ENCODE data around the gene TNC.

Gene TNC

GRCh38 chr9:115079156-115079555 lies 38.8 kb downstream of the TNC start:
- ATAC-seq (ENCODE audit: low read depth) (no peak), DNase-seq (ENCODE audit: low spot score) (no peak)
- Histone ChIP-seq H3K4me3 (ENCODE audit: severe bottlenecking) (no peak overlapping the region), H3K36me3 (ENCODE audit: low read depth) (peaks cover 67% of the 10 kb centered on the region), H3K9me3 (ENCODE audit: severe bottlenecking) (no peaks in the 10 kb centered on the region), H3K27me3 (ENCODE audit: insufficient read depth, poor library complexity, severe bottlenecking) (no peaks in the 10 kb centered on the region), H3K4me1 (ENCODE audit: insufficient read depth, poor library complexity, severe bottlenecking) (no peaks in the 10 kb centered on the region), H3K27ac (ENCODE audit: poor library complexity, severe bottlenecking) (no peak overlapping the region)
- TF ChIP-seq CTCF (IDR thresholded peaks at IDR 0.05; ENCODE audit: poor library complexity, severe bottlenecking) = no peak

- Histone ChIP-seq H3K4me1 (ENCODE audit: insufficient read depth, poor library complexity, severe bottlenecking) (no peaks in the 10 kb centered on the region), H3K27ac (ENCODE audit: poor library complexity, severe bottlenecking) (no peak overlapping the region), H3K4me3 (ENCODE audit: severe bottlenecking) (no peak overlapping the region), H3K9me3 (ENCODE audit: severe bottlenecking) (no peaks in the 10 kb centered on the region), H3K27me3 (ENCODE audit: insufficient read depth, poor library complexity, severe bottlenecking) (no peaks in the 10 kb centered on the region), H3K36me3 (ENCODE audit: low read depth) (peaks cover 76% of the 10 kb centered on the region)
- DNase-seq (ENCODE audit: low spot score) = no peak
- no peak for ATAC-seq (ENCODE audit: low read depth)
- TF ChIP-seq CTCF (IDR thresholded peaks at IDR 0.05; ENCODE audit: poor library complexity, severe bottlenecking) = no peak
Observed at GRCh38 chr9:115073456-115073855, 44.5 kb downstream of the TNC start.

- no peak overlapping the region for H3K27ac ChIP-seq (ENCODE audit: poor library complexity, severe bottlenecking)
- no peak for ATAC-seq (ENCODE audit: low read depth)
- H3K4me3 ChIP-seq (ENCODE audit: severe bottlenecking) = no peak overlapping the region
- H3K4me1 ChIP-seq (ENCODE audit: insufficient read depth, poor library complexity, severe bottlenecking) = no peaks in the 10 kb centered on the region
- no peak for DNase-seq (ENCODE audit: low spot score)
- peaks cover 59% of the 10 kb centered on the region for H3K36me3 ChIP-seq (ENCODE audit: low read depth)
- H3K27me3 ChIP-seq (ENCODE audit: insufficient read depth, poor library complexity, severe bottlenecking) = no peaks in the 10 kb centered on the region
- no peaks in the 10 kb centered on the region for H3K9me3 ChIP-seq (ENCODE audit: severe bottlenecking)
- TF ChIP-seq CTCF (IDR thresholded peaks at IDR 0.05; ENCODE audit: poor library complexity, severe bottlenecking) = no peak
Observed at GRCh38 chr9:115071176-115071575, 46.8 kb downstream of the TNC start.

- no peaks in the 10 kb centered on the region for H3K9me3 ChIP-seq (ENCODE audit: severe bottlenecking)
- H3K4me1 ChIP-seq (ENCODE audit: insufficient read depth, poor library complexity, severe bottlenecking) = no peaks in the 10 kb centered on the region
- no peak for TF ChIP-seq CTCF (IDR thresholded peaks at IDR 0.05; ENCODE audit: poor library complexity, severe bottlenecking)
- ATAC-seq (ENCODE audit: low read depth) (no peak), DNase-seq (ENCODE audit: low spot score) (no peak)
- H3K4me3 ChIP-seq (ENCODE audit: severe bottlenecking) = no peak overlapping the region
- H3K27ac ChIP-seq (ENCODE audit: poor library complexity, severe bottlenecking) = no peak overlapping the region
- no peaks in the 10 kb centered on the region for H3K27me3 ChIP-seq (ENCODE audit: insufficient read depth, poor library complexity, severe bottlenecking)
- peaks cover 56% of the 10 kb centered on the region for H3K36me3 ChIP-seq (ENCODE audit: low read depth)
Observed at GRCh38 chr9:115069771-115070170, 48.2 kb downstream of the TNC start.

- no peak overlapping the region for H3K4me3 ChIP-seq (ENCODE audit: severe bottlenecking)
- H3K4me1 ChIP-seq (ENCODE audit: insufficient read depth, poor library complexity, severe bottlenecking) = no peaks in the 10 kb centered on the region
- peaks cover 51% of the 10 kb centered on the region for H3K36me3 ChIP-seq (ENCODE audit: low read depth)
- DNase-seq (ENCODE audit: low spot score) (no peak), ATAC-seq (ENCODE audit: low read depth) (no peak)
- H3K9me3 ChIP-seq (ENCODE audit: severe bottlenecking) = no peaks in the 10 kb centered on the region
- no peak for TF ChIP-seq CTCF (IDR thresholded peaks at IDR 0.05; ENCODE audit: poor library complexity, severe bottlenecking)
- H3K27ac ChIP-seq (ENCODE audit: poor library complexity, severe bottlenecking) = no peak overlapping the region
- H3K27me3 ChIP-seq (ENCODE audit: insufficient read depth, poor library complexity, severe bottlenecking) = no peaks in the 10 kb centered on the region
Observed at GRCh38 chr9:115069302-115069701, 48.7 kb downstream of the TNC start.
